ENCODE data around the gene B3GNT3. TPM values are rescaled to one million over a fixed set of nuclear protein-coding genes. Genes with fewer than 3 reads are reported as not detected.
A peak's percentile ranks its signal among the peaks of the same experiment; 100 is the strongest.

B3GNT3 gene
- total RNA-seq, 1 donor from 2014 or later, result not detected

DNA sequence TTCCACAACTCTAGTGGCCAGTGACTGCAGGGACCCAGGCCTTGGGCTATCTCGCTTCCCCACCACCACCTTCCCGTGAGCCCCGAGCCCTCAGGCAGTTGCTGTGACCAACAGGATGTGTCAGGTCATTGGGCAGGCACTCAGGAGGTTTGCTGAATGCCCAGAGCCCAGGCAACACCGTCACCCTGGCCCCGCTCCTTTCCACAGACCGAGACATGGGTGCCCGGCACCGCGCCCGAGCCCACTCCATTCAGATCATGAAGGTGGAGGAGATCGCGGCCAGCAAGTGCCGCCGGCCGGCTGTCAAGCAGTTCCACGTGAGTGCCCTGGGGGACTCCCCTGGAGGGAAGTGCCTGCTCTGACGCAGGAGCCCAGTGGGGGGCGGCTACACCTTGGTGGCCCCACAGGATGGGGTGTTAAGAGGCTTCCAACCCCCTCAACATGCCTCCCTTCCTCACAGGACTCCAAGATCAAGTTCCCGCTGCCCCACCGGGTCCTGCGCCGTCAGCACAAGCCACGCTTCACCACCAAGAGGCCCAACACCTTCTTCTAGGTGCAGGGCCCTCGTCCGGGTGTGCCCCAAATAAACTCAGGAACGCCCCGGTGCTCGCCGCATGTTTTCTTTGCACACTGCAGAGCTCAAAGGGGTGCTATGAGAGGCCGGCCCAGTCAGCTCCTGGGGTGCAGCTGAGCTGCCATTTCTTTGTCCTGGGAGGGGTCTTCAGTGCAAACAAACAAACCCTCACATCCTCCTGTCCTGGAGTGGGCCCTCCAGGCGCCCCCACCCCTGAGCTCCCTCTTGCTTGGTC, 68.0 kb downstream of the B3GNT3 start:
- Mint-ChIP-seq H3K4me1 (peaks cover 28% of the 10 kb centered on the region), H3K9me3 (no peaks in the 10 kb centered on the region), H3K36me3 (ENCODE audit: low read depth) (peaks cover 29% of the 10 kb centered on the region), H3K4me3 (peak overlapping the region; percentile 72), H3K27me3 (ENCODE audit: low read depth) (peaks cover 35% of the 10 kb centered on the region), H3K27ac (ENCODE audit: unreplicated experiment) (no peak overlapping the region)
- TF ChIP-seq CTCF (conservative IDR thresholded peaks at IDR 0.05), result no peak
- no peak for DNase-seq (ENCODE audit: low read depth, low spot score)

Other genes with a start within 250 kb of the B3GNT3 start
- 78.4 and 81.7 TPM in 2 replicates for gene COLGALT1, start 239.5 kb upstream of the B3GNT3 start, total RNA-seq
- 5.7 and 6.4 TPM in 2 replicates for gene UNC13A, start 106.8 kb upstream of the B3GNT3 start, total RNA-seq
- gene MAP1S, start 75.7 kb upstream of the B3GNT3 start, total RNA-seq, result 91.8 and 93.4 TPM in 2 replicates
- 10.8 and 12.2 TPM in 2 replicates for gene FCHO1, start 43.7 kb upstream of the B3GNT3 start, total RNA-seq
- gene INSL3, start 26.4 kb downstream of the B3GNT3 start, total RNA-seq, result not detected in 2 replicates
- 1.3 and 1.6 TPM in 2 replicates for gene JAK3, start 52.8 kb downstream of the B3GNT3 start, total RNA-seq
- gene RPL18A, start 64.8 kb downstream of the B3GNT3 start, total RNA-seq, result 2,184 and 2,260 TPM in 2 replicates
- not detected in 2 replicates for gene SLC5A5, start 76.8 kb downstream of the B3GNT3 start, total RNA-seq
- gene CCDC124, start 137.9 kb downstream of the B3GNT3 start, total RNA-seq, result 122 and 126 TPM in 2 replicates
- gene KCNN1, start 172.0 kb downstream of the B3GNT3 start, total RNA-seq, result 6.2 and 6.5 TPM in 2 replicates
- gene ARRDC2, start 213.0 kb downstream of the B3GNT3 start, total RNA-seq, result 0.56 and 1.2 TPM in 2 replicates